Measurements from ENCODE around the gene EIF4EBP2. TPM values are rescaled to one million over a fixed set of nuclear protein-coding genes. Genes with fewer than 3 reads are reported as not detected.

The EIF4EBP2 gene
- total and polyA plus RNA-seq, 2 experiments from 2014 or later = 42.0 to 131 TPM

- TF ChIP-seq, protein P1, sequence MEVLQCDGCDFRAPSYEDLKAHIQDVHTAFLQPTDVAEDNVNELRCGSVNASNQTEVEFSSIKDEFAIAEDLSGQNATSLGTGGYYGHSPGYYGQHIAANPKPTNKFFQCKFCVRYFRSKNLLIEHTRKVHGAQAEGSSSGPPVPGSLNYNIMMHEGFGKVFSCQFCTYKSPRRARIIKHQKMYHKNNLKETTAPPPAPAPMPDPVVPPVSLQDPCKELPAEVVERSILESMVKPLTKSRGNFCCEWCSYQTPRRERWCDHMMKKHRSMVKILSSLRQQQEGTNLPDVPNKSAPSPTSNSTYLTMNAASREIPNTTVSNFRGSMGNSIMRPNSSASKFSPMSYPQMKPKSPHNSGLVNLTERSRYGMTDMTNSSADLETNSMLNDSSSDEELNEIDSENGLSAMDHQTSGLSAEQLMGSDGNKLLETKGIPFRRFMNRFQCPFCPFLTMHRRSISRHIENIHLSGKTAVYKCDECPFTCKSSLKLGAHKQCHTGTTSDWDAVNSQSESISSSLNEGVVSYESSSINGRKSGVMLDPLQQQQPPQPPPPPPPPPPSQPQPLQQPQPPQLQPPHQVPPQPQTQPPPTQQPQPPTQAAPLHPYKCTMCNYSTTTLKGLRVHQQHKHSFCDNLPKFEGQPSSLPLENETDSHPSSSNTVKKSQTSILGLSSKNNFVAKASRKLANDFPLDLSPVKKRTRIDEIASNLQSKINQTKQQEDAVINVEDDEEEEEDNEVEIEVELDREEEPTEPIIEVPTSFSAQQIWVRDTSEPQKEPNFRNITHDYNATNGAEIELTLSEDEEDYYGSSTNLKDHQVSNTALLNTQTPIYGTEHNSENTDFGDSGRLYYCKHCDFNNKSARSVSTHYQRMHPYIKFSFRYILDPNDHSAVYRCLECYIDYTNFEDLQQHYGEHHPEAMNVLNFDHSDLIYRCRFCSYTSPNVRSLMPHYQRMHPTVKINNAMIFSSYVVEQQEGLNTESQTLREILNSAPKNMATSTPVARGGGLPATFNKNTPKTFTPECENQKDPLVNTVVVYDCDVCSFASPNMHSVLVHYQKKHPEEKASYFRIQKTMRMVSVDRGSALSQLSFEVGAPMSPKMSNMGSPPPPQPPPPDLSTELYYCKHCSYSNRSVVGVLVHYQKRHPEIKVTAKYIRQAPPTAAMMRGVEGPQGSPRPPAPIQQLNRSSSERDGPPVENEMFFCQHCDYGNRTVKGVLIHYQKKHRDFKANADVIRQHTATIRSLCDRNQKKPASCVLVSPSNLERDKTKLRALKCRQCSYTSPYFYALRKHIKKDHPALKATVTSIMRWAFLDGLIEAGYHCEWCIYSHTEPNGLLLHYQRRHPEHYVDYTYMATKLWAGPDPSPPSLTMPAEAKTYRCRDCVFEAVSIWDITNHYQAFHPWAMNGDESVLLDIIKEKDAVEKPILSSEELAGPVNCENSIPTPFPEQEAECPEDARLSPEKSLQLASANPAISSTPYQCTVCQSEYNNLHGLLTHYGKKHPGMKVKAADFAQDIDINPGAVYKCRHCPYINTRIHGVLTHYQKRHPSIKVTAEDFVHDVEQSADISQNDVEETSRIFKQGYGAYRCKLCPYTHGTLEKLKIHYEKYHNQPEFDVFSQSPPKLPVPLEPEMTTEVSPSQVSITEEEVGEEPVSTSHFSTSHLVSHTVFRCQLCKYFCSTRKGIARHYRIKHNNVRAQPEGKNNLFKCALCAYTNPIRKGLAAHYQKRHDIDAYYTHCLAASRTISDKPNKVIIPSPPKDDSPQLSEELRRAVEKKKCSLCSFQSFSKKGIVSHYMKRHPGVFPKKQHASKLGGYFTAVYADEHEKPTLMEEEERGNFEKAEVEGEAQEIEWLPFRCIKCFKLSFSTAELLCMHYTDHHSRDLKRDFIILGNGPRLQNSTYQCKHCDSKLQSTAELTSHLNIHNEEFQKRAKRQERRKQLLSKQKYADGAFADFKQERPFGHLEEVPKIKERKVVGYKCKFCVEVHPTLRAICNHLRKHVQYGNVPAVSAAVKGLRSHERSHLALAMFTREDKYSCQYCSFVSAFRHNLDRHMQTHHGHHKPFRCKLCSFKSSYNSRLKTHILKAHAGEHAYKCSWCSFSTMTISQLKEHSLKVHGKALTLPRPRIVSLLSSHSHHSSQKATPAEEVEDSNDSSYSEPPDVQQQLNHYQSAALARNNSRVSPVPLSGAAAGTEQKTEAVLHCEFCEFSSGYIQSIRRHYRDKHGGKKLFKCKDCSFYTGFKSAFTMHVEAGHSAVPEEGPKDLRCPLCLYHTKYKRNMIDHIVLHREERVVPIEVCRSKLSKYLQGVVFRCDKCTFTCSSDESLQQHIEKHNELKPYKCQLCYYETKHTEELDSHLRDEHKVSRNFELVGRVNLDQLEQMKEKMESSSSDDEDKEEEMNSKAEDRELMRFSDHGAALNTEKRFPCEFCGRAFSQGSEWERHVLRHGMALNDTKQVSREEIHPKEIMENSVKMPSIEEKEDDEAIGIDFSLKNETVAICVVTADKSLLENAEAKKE (CRISPR knock-in tag; IDR thresholded peaks at IDR 0.05) = no peak
- TF ChIP-seq ZNF114 (CRISPR knock-in tag; IDR thresholded peaks at IDR 0.05) (no peak), POLR2AphosphoS5 (IDR thresholded peaks at IDR 0.05; ENCODE audit: low read depth) (no peak), STAT1 (IDR thresholded peaks at IDR 0.05; ENCODE audit: unreplicated experiment) (no peak), EZH2 (IDR thresholded peaks at IDR 0.05; ENCODE audit: low read depth, unreplicated experiment) (no peak)
- TF ChIP-seq, protein P2, sequence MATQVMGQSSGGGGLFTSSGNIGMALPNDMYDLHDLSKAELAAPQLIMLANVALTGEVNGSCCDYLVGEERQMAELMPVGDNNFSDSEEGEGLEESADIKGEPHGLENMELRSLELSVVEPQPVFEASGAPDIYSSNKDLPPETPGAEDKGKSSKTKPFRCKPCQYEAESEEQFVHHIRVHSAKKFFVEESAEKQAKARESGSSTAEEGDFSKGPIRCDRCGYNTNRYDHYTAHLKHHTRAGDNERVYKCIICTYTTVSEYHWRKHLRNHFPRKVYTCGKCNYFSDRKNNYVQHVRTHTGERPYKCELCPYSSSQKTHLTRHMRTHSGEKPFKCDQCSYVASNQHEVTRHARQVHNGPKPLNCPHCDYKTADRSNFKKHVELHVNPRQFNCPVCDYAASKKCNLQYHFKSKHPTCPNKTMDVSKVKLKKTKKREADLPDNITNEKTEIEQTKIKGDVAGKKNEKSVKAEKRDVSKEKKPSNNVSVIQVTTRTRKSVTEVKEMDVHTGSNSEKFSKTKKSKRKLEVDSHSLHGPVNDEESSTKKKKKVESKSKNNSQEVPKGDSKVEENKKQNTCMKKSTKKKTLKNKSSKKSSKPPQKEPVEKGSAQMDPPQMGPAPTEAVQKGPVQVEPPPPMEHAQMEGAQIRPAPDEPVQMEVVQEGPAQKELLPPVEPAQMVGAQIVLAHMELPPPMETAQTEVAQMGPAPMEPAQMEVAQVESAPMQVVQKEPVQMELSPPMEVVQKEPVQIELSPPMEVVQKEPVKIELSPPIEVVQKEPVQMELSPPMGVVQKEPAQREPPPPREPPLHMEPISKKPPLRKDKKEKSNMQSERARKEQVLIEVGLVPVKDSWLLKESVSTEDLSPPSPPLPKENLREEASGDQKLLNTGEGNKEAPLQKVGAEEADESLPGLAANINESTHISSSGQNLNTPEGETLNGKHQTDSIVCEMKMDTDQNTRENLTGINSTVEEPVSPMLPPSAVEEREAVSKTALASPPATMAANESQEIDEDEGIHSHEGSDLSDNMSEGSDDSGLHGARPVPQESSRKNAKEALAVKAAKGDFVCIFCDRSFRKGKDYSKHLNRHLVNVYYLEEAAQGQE (IDR thresholded peaks at IDR 0.05; ENCODE audit: unreplicated experiment) = no peak
Measured at GRCh38 chr10:70459061-70459773, 55.3 kb downstream of the EIF4EBP2 start (continued).
